Measurements from ENCODE around the gene MED13. TPM values are rescaled to one million over a fixed set of nuclear protein-coding genes. Genes with fewer than 3 reads are reported as not detected.
"Not testable (repeated sequence)": the region's sequence is repeated elsewhere in the genome, so short reads cannot be mapped to it uniquely, and the experiment has no call there.

MED13 gene
- polyA plus RNA-seq, 12 donors: 23.6 to 37.3 (median 32.4) TPM; not detected in 1

DNA sequence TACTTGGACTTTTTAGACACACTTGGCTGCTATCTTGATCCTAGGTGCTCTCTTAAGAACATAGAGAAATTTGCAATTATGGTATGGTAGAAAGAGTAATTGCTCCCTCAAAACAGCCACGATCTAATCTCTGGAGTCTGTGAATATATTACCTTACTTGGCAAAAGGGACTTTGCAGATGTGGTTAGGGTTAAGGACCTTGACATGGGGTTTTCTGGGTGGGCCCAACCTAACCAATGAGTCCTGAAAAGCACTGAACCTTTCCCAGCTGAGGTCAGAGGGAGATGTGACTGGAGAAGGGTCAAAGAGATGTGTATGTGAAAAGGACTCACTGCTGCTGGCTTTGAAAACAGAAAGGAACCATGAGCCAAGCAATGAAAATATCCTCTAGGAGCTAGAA, 26.7 kb upstream of the MED13 start:
- DNase-seq: no peak

DNA sequence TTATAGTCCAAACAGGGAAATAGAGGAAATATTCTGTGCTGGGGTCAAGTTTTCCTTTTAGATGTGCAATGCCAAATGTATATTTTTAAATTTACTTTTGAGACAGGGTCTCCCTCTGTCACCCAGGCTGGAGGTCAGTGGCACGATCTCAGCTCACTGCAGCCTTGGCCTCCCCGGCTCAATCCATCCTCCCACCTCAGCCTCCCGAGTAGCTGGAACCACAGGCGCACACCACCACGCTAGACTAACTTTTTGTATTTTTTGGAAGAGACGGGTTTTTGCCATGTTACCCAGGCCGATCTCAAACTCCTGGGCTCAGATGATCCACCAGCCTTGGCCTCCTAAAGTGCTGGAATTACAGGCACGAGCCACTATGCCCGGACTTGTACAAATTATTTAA, 25.8 kb upstream of the MED13 start:
- DNase-seq: no peak

- DNase-seq: no peak
Observed at GRCh38 chr17:62090021-62090824, 25.1 kb upstream of the MED13 start.

DNA sequence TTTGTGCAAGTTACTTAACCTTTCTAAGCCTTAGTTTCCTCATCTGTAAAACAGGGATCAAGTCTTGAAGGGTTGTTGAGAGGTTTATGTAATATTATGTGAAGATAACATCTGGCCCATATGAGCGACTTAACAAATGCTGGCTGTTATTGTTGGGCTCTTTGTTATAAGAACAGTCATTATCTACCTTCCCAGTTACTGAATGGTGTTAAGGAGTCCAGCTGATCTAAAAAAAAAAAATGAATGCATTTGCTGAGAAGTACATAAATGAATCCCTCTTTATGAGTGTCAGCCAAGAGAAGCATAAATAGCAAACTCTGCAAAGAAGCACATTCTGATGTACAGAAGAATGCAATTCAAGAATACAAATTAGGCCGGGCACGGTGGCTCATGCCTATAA, 24.3 kb upstream of the MED13 start:
- no peak for DNase-seq

DNA sequence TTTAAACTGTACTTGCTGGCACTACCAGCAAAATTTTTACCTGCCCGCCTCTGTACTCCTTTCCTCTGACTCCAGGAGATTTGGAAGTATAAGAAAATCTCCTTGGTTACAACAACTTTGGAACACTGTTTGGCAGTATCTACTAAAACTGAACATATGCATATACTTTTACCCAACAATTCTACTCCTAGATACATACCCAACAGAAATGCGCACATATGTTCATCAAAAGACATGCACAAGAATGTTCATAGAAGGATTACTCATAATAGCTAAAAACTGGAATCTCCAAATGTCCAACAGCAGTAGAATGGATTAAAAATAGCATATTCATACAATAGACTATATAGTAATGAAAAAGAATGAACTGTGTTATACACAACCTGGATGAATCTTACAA, 21.7 kb upstream of the MED13 start:
- DNase-seq: no peak

GRCh38 chr17:62085511-62086408, 20.7 kb upstream of the MED13 start:
- DNase-seq: no peak

DNA sequence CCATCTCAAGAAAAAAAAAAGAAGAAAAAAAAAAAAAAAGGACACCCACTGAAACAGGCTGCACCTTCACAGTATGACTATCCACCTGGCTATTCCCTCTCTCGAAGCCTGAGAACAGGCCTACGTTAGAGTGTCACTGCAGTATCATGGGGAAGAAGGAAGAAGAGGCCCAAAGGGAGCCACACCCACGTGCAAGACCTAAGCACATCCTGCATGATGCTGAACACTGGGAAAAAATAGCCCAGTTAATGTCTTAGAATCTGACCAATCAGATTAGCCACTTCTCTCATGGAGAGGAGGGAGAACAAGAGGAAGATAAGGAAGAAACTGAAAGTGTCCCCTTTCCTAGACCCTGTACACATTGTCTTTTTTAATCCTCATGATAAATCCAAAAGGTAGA, 19.5 kb upstream of the MED13 start:
- no peak for DNase-seq

DNA sequence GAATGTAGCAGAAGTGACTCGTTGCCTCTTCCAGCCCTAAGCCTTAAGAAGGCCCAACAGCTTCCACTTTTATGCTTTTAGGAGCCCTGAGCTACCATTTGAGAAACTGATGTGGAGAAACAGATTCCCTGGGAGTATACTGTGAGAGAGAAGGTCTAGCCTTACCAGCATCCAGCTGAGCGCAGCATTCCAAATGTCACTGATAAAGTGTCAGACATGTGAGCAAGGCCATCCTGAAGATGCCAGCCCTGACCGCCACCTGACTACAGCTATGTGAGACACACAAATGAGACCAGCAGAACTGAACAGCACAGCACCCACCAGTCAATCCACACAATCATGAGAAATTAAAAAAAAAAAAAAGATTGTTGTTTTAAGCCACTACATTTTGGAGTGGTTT, 18.6 kb upstream of the MED13 start:
- DNase-seq: no peak

GRCh38 chr17:62080647-62081046, 15.6 kb upstream of the MED13 start:
- DNase-seq: no peak

GRCh38 chr17:62078009-62078408, 12.9 kb upstream of the MED13 start:
- DNase-seq: no peak

GRCh38 chr17:62076864-62077788, 12.0 kb upstream of the MED13 start:
- no peak for DNase-seq

DNA sequence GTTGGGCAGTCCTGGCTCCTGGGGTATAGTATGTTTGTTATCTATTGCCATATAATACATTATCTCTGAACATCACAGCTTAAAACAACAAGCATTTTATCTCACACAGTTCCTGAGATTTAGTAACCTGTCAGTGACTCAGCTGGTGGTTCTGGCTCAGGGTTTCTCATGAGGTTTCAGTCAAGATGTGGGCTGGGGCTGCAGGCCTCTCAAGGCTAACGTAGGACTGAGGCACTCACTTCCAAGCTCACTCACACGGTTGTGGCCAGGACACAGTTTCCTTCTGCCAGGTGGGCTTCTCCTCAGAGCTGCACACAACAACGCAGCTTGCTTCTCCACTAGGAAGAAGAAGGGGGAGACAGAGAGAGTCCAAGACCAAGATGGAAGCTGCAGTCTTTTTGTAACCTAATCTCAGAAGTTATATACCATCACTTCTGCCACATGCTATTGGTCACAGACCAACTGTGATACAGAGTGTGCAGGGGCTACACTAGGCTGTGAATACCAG, 10.3 kb upstream of the MED13 start:
- no peak for DNase-seq

DNA sequence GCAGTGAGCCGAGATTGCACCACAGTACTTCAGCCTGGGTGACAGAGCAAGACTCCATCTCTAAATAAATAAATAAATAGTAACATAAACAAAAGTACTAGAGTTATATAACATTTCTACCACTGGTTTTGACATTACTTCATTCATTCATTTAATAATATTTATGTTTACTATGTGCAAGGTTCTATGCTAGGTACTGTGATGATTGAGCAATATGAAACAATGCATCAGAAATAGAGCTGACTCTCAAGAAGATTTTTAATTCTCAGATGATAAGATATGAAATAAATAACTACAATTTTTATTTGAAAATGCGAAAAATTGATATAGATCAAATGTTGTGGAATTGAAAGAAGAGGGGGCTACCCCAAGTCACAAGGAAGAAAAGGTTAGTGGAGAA, 8.9 kb upstream of the MED13 start:
- no peak for DNase-seq

DNA sequence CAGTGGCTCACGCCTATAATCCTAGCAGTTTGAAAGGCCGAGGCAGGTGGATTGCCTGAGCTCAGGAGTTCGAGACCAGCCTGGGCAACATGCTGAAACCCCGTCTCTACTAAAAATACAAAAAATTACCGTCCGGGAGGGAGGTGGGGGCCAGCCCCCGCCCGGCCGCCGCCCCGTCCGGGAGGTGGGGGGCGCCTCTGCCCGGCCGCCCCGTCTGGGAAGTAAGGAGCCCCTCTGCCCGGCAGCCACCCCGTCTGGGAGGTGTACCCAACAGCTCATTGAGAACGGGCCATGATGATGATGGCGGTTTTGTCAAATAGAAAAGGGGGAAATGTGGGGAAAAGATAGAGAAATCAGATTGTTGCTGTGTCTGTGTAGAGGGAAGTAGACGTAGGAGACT, 7.8 kb upstream of the MED13 start:
- not testable (repeated sequence) for DNase-seq

GRCh38 chr17:62070900-62071299, 5.8 kb upstream of the MED13 start:
- DNase-seq: no peak

GRCh38 chr17:62067165-62068145, 2.4 kb upstream of the MED13 start:
- DNase-seq: no peak

DNA sequence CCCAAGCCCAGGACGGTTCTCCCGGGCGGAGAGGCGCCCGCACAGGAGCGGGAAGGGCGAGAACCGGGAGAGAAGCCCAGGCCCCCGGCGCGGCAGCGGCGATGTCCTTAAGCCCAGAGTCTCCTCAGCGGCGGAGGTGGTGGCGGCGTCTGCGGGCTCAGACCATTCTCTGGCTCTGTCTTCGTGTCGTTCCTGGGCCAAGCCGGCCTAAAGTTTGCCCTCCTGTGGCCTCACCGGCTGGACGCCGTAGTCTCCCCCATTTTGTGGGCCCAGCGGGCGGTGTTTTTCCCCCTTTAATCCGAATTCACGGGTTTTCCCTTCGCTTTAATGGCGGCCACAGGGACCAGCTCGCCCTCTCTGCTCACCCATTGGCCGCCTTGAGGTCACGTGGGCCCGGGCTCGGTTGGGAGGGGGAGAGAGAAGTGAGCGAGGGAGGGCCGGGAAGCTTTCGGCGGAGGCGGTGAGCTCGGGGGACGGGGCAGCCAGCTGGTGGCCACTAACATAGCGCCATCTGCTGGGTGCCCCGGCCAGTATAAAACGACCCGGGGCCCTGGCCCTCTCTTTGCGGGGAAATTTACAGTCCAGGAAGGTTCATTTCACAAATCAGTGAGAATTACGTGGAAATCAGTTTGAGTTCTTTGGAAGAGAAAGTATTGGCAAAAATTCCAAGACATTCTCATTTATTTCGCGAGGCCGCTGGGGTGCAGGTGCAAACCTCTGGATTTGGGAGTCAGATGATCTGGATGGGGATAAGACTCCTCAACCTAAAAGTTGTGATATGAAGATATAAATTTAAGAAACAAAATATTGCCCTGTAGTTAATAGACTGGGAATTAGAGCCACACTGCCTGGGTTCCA, 762 bp upstream of the MED13 start:
- peak; percentile 97 for DNase-seq

- peak; percentile 15 for DNase-seq
Observed at GRCh38 chr17:62064029-62064790, 868 bp downstream of the MED13 start.

GRCh38 chr17:62062944-62063343, 2.1 kb downstream of the MED13 start:
- no peak for DNase-seq

Measured in muscle of arm (tissue), 12 donors.